Posterior cingulate gyrus (tissue), 11 donors: ENCODE results near the gene CTXN3.
"Not testable (repeated sequence)": the region's sequence is repeated elsewhere in the genome, so short reads cannot be mapped to it uniquely, and the experiment has no call there.

Experiments
- DNase-seq, 10 donors: peaks; one replicate each; pipeline versions ENCODE4 v3.0.0 to v3.0.0-alpha.2; 2020 to 2021; ENCODE audit warnings: mixed read lengths in 3 of 10
- intact Hi-C: fragments of 100-400 bp; cut with DNase I; formaldehyde crosslinking; loops from one replicate; pipeline ENCODE4 v1.15.1; 2023

Gene CTXN3

DNA sequence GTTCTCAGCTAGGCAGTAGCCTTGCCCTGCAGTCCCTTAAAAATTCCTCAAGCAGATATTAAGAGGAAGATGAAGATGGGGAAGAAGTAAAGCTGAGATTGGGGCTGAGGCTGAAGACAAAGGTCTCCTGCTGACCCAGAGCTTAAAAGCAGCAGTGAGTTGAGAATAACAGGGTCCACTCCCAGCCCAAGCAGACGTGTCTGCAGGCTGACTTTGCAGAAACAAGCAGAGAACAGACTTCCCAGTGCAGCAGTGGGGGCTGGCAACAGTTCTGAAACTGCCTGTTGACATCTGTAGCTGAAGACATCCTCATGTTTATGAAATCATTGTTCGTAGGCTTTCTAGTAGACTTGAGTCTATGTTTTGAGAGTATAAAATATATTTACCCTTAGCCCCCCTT, 1.1 kb downstream of the CTXN3 start:
- intact Hi-C loops, result no loop called here
- DNase-seq, result peak in 4 of 10 donors; percentile 12 to 82 (median 53)

DNA sequence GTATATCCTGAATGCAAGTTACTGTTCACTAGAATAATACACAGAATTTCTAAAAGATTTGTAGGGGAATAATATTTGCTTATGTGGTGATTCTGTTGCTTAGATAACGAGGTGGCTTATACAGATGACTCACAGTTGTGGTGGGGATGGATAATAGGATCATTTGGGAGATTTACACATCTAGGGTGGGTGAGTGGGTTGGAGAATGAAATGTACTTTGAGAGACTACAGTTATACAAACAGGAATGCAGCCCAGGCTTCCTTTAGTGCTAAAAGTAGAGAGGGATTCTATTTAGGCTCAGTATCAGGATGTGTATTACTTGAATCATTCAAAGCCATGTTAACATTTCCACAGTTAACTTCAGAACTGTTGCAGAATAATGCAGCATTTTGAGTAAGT, 1.8 kb downstream of the CTXN3 start:
- intact Hi-C loops, result no loop called here

DNA sequence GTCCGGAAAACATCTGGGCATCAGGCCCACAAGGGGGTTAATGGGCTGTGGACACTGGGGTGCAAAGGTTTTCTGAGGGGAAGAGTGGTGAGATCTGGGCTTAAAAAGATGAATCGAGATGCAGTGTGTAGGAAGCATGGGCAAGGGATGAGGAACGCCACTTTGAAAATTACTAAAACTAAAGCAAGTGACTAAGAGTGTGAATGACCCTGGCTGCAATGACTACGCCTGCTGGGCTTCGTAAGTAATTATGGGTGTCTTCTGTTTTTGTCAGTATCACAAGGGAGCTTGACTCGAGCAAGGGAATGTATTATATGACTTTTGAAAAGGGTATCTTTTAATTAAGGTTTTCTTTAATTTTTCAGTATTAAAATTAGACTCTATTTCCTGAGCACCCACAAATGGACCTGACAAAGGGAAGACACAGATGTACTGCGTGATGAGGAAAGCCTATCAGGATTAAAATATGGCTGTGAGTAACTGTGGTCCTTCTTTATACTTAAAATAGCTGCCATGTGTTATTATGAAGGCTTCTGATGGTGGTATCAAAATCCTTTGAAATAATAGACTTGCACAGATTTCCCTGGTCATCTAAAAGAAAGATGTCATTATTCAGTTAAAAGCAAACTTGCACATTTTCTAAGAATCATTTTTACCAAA, 4.2 kb downstream of the CTXN3 start:
- no peak for DNase-seq
- intact Hi-C loops, result no loop called here

More for the DNA sequence above, 1.8 kb downstream of the CTXN3 start:
- DNase-seq, result no peak

DNA sequence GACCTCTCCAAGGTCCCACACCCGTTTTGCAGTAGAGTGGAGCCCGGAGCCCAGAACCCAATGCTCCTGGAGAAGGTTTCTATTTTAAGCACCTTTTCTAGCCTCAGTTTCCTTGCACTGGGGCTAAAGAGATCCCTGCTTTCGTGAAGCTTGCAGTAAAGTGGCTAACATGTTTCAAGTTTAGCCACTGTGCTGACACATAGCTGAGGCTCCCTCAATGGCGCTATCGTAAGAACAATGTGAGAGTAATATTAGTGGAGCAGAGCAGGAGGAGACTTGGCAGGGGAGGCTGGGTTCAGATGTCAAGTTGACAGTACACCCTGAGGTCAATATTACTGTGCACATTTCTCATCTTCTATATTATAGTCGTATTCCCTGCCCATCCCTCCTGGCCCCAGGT, 7.9 kb downstream of the CTXN3 start:
- DNase-seq, result no peak
- intact Hi-C loops, result no loop called here

DNA sequence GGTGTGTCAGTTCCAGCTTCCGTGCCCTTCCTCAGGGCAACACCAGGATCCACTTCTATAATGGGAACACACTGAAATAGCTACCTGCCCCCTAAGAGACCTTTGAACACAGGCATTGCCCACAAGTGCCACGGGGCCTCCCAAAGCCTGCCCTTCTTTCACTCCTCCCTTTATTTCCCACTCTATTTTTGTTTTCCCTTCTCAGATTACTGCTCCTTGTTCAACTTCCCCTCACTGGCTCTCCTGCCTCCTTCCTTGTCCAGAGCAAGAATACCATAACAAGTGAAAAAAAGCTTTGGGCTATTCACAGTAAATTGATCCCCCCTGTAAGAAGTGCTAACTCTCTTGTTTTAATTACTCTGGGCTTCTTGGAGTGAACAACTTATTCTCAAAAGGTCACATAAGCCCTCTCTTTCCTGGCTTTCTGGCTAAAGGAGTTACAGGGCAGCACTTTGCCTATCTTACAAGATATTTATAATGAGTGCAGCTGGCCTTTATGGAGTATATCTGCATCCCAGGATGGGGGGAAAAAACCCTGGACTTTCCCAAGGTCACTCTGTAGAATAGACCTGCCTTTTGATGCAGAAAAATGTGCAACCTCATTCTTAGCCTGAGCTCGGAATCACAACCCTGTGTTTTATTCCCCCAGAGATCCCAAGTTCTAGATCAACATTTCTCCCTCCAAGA, 11.3 kb downstream of the CTXN3 start:
- no peak for DNase-seq
- intact Hi-C loops, result no loop called here

DNA sequence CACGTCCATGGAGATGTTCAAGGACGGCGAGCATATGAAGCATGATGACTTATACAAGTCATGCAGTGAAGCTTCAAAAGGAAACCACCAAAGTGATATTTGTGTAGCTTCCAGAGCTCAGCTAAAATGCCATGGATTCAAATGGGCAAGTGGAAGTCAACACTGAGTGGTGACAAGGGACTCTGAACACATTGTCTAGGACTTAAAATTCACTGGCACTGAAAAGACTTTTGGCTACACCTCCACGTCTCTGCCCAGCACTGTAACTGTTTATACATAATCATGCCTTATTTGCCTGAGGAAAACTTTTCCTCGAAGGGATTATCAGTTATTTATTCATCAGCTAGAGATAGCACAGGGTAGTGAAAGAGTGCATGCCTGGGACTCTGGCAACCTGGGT, 15.2 kb downstream of the CTXN3 start:
- intact Hi-C loops, result no loop called here
- no peak for DNase-seq

DNA sequence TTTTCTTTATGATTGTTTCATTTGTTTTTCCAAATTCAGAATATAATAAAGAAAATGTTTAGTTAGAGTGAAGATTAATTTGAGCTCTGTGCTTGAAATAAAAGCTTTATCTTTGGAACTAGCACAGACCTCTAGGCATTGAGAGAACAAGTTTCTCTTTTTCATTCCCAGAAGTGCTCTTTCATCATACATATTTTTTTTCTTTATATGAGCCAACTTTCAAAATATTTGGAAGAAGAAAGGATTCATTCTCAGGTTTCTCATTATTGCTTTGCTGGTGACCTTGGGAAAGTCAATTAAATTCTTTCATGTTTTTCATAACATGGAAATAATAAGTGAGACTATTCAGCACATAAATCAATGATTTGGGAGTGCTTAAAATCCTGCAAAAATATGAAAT, 16.8 kb downstream of the CTXN3 start:
- intact Hi-C loops, result no loop called here
- DNase-seq, result no peak

DNA sequence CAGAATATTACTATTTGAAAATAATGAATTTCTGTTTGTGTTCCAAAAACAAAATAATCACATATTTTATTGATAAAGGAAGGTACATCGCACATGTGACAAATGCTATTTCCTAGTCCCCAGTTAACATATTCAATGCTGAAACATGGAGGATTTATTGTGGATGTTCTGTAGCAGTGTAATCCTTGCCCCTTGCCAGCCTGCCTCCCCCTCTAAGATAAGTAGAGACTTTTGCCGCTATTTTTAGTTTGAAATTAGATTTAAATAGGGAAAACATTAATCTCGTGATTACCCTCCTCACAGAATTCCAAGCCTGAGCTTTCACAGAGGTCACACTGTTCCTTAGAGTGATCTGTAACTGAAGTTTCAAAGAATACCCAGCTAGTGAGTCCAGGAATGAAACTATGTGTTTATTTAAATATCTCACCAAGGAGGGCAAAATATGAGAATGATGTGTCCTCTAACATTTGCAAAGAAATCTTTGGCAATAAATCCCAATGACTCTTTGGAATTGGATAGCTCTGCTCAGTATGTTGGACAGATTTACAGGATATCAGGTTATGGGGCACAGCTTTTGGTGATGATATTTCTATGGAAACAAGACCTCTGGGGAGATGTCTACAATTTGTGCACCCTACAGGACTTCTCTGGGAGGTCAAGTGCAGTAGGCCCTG, 17.3 kb downstream of the CTXN3 start:
- intact Hi-C loops, result no loop called here
- DNase-seq, result no peak

DNA sequence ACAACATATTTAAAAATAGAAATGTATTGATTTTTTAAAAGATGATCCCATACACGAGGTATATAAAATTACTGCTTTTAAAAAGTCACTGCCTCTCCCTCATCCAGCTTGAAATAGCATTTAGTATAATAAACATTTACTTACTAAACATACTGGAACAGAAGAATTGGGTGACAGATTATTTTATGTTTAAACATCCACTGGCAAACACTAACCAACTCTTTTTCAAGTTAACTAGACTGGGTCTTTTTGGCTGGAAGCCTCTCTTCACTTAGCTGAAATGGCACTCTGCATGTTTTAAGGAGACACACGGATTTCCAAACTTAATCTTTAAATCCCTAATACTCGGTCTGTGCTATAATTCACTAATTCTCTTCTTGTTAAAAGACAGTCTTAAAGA, 19.0 kb downstream of the CTXN3 start:
- intact Hi-C loops, result no loop called here
- DNase-seq, result no peak

DNA sequence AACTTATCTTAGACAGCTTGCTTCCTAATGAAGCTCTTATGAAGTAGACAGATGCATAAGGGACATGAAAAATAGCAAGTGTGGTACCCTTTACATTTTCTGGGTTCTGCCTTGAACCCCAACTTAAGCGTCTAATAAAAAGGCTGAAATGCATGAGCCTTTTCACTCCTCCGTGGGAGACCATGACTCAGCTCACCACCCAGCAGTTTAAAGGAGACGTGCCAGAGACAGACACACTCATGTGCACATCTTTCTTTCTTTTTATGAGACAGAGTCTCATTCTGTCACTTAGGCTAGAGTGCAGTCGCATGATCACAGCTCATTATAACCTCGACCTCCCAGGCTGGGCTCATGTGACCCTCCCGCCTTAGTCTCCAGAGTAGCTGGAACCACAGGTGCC, 22.3 kb downstream of the CTXN3 start:
- no peak for DNase-seq
- intact Hi-C loops, result no loop called here

DNA sequence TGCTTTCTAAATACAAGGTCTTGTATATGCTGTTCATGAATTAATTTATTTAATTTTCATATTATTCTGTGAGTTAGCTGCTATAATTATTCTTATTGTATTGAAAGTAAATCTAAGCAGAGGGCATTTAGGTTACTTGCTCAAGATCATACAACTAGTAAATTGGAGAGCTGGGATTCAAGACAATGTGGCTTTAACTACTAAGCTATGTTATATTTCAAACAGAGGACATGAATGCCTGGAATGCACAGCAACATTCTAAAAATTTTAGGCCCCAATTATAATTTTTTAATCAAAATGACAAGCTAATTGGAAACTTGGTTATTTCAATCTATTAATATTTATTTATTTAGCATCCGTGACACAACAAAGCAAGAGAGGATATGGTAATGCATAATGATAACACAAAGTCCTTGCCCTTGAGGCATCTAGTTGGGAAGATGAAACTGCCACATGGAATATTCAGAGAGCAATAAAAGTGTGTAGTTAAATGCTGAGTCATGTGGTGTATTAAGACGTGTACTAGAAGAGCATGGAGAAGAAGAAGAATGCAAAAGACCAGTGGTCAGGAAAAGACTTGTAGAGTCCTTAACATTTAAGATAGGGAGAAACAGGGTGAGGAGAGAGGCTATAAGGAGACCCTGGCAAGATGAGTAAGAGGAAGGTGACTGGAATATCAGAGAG, 24.4 kb downstream of the CTXN3 start:
- DNase-seq, result no peak
- intact Hi-C loops, result no loop called here

DNA sequence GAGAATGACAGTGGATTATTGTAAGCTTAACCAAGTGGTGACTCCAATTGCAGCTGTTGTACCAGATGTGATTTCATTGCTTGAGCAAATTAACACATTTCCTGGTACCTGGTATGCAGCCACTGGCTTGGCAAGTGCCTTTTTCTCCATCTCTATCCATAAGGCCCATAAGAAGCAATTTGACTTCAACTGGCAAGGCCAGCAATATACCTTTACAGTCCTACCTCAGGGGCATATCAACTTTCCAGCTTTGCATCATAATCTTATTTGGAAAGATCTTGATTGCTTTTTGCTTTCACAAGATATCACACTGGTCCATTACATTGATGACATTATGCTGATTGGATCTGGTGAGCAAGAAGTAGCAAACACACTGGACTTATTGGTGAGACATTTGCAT, 28.1 kb downstream of the CTXN3 start:
- DNase-seq, intact Hi-C loops: not testable (repeated sequence)

DNA sequence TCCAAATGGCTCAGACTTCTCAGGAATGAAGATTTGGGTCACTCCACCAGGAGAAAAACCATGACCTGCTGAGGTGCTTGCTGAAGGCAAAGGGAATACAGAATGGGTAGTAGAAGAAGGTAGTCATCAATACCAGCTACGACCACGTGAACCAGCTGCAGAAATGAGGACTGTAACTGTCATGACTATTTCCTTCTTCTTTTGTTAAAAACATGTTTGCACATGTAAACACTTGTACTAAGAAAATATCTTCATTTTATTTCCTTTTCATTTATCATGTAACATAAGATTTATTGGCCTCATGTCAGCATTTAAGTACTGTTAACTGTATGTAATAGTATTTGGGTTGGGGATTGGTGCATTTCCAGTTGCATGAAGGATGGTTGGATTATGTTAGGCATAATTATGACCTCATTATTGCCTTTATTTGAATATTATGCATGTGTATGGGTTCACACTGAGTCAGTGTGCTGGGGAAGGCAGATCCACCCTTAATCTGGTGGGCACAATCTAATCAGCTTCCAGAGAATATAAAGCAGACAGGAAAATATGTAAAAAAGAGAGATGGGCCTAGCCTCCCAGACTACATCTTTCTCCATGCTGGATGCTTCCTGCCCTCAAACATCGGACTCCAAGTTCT, 30.9 kb downstream of the CTXN3 start:
- intact Hi-C loops, result not testable (repeated sequence)

DNA sequence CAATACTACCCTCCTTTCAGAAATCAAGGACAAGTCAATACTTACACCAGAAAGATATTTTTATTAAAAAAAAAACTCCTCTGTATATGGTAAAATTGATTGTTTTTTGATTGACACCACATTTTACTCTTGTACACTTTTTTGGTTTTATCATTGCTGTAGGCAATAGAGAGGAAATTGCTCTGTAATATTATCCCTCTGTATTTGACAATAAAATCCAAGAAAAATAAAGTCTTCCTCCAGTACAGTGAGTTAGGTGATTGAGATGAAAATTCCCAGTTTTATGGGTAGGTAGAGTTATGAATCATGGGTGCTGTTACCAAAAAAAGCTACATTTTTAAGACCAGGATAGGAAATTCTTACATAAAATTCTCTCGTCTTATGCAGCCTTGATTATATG, 31.7 kb downstream of the CTXN3 start:
- no peak for DNase-seq
- intact Hi-C loops, result no loop called here

More for the DNA sequence above, 30.9 kb downstream of the CTXN3 start:
- not testable (repeated sequence) for DNase-seq

DNA sequence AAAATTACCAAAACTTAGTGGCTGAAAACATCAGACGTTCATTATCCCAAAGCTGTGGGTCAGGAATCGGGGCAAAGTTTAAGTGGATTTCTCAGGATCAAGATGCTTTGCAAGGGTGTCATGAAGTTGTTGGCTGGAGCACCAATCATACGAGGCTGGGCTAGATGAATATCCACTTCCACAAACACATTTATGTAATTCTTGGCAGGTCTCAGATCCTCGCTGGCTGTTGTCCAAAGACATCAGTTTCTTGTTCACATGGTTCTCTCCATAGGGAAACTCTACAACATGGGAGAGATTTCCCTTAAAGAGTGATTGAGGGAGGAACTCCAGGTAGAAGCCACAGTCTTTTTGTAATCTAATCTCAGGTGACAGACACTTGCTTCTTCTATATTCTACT, 34.1 kb downstream of the CTXN3 start:
- DNase-seq, result no peak
- intact Hi-C loops, result no loop called here

DNA sequence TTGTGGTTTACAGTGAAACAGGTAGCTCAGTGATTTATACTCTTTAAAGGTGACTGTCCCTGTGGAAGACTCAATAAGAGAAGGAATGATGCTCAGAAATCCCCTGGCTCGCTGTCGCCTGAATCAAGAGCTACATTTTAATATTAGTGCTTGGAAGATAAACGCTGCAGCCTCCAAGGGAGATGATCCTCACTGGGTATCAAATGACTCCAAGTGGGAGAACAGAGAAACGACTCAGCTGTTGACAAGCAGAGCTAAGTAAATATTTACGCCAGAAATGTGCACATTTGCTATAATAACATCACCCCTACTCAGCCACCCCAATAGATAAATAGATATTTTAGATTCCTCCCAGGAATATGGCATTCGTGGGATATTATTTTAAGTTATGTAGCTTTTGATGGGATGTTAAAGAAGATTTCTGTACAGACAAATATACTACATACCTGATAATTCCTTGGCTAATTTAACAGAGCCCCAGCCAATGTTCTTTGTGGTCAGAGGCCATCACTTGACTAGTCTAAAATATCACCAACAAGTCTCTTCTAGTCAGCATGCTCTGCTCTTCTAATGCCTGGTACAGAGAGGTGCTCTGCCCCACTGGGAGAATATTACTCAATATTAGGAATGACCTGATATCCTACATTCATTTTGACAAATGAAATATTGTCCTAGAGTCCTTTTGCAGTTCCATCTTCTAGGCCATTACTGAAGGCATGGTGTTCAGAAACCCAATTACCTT, 36.0 kb downstream of the CTXN3 start:
- DNase-seq, result no peak
- intact Hi-C loops, result no loop called here

DNA sequence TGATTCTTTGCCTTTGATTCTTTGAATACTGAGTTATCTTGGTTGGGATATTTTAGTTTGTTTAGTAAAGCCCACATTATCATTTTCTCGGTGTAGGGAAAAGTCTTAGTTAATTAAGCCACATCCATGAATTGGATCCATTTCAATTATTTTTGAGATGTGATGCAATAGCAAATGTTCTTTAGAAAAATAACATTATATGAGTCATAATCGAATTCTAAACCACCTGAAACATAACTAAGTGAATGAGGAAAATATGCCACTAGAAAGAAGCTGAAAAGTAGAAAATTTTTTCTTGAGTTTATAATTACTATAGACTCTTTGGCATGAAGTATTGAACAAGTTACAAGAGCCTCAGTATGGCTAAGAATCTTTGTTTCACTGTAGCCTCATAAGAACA, 36.8 kb downstream of the CTXN3 start:
- DNase-seq, result no peak
- intact Hi-C loops, result no loop called here

DNA sequence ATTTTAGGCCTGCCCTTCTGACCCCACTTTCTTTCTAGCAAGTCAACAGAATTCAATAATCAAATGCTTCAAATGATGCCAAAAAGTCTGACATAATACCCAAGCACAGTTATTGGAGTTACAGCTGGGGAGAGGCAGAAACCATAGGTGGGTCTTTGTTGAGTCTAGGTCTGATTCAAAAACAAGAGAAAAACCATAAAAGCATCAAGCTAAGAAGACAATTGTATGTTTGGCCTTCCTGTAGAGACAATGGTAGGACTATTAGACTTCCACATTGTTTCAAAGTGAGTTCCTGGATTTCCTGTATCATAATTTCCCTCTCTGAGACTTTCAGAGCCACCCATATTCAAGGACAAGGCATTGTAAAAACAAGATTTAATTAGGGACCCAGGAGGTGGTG, 37.5 kb downstream of the CTXN3 start:
- DNase-seq, result no peak
- intact Hi-C loops, result no loop called here

DNA sequence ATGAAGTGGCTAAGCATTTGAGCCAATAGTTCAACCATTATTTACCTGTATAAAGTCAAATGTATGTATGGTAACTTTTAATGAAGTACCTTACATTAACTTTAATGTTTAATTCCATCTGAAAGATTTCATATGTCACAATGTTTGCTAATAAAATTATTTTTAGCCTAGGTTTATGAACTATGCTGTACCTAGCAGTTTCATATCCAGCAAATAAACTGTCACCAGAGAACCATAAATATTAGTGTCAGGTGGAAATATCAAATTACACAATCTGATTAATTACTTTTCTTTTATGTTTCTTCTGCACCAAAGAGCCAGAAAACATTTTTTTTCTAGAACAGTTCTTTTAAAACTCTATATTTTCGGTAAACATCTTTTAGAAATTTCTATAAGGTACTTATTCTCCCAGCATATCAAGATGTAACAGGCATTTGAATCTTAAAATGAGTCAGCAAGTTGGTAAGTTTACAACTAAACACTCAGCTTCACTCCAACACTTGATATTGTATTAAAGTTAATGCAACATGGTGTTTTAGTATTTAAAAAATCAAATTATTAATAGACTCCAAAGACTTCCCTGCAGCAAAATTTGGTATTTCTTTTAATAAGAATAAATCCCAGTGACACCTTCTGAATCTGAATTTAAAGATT, 45.8 kb downstream of the CTXN3 start:
- no peak for DNase-seq
- intact Hi-C loops, result no loop called here

DNA sequence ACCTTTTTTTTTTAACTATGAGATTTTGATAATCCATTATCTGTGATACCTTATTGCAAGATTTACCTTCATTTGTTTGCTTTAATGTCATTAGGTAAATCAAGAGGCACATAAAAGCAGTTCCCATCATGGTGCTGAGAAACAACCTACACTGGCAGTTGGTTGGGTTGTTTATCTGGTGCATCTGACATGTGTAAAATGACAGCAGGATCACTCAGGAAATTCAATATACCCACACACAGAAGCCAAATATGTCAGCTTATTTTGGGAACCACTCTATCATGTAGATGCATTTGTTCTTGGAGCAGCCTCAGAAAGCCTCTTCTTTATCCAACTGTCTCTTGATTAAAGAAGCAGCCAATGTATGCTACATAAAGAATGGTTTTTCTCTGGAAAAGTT, 46.5 kb downstream of the CTXN3 start:
- intact Hi-C loops, result no loop called here
- DNase-seq, result no peak
